HCT116 (cell line): ENCODE measurements around the gene OR1C1. TPM values are rescaled to one million over a fixed set of nuclear protein-coding genes. Genes with fewer than 3 reads are reported as not detected.

ENCODE experiments used
- ATAC-seq: fragments of 200-7000 bp; cut with Tn5 transposase; 2 replicates; pipeline ENCODE4 v1.9.1; 2020; ENCODE audit warnings: mild to moderate bottlenecking, moderate library complexity
- BruUV-seq: library from RNA; stranded (reverse); fragments of 400-500 nt; replicated peaks from 2 replicates; lab custom pipeline; 2021; lab: Mats Ljungman, UMichigan
- CTCF ChIA-PET: fragments of 300-600 bp; sonication (Branson Sonifier 250); formaldehyde crosslinking; loops from one replicate; lab custom pipeline; 2021; ENCODE audit warnings: antibody characterized with exemption; lab: Charles Lee
- POLR2A ChIA-PET: fragments of 300-600, 350-600 bp; sonication (Branson Sonifier 250); formaldehyde crosslinking; loops from one replicate; lab custom pipeline; 2021; ENCODE audit warnings: antibody characterized with exemption; lab: Charles Lee
- RAD21 ChIA-PET, 2 experiments: fragments of 300-600 bp; sonication (Branson Sonifier 250); formaldehyde crosslinking; loops; one replicate each; lab custom pipeline; 2023; ENCODE audit warnings: low total read pairs in 2 of 2; ENCODE audit not compliant: uncharacterized antibody in 2 of 2, unreplicated experiment in 2 of 2, low non-redundant PET in 1 of 2; lab: Charles Lee
- DNase-seq: peaks from one replicate; pipeline ENCODE4 v3.0.0-alpha.2; 2010; ENCODE audit warnings: low read depth, low spot score
- H2AFZ ChIP-seq: fragments of 200-600 bp; shearing (Covaris generic), sonication (generic); 2 replicates; pipeline ENCODE4 v1.6.1; 2017; ENCODE audit warnings: low read depth, mixed run types, mixed read lengths, antibody characterized with exemption, low read length; ENCODE audit not compliant: poor library complexity, severe bottlenecking
- H3K27ac ChIP-seq: 2 replicates; pipeline ENCODE4 v1.5.1; 2012; ENCODE audit warnings: low read depth, low read length
- H3K27me3 ChIP-seq: fragments of 200-600 bp; sonication (generic); 2 replicates; pipeline ENCODE4 v1.6.1; 2016; ENCODE audit warnings: mixed run types, low read length, mixed read lengths; ENCODE audit not compliant: insufficient read depth
- H3K36me3 ChIP-seq, 2 experiments: fragments of 200-500 bp in 1 of 2; fragments of 200-600 bp in 1 of 2; sonication (Bioruptor generic) in 1 of 2; sonication (generic) in 1 of 2; 2 replicates each; pipeline versions ENCODE4 v1.5.1 to v1.6.1; 2014 to 2016; ENCODE audit warnings: low read length in 2 of 2, inconsistent platforms in 1 of 2, mixed read lengths in 1 of 2, mixed run types in 1 of 2; ENCODE audit not compliant: insufficient read depth in 2 of 2, control insufficient read depth in 1 of 2
- H3K4me1 ChIP-seq, 2 experiments: fragments of 200-600 bp in 1 of 2; sonication (generic) in 1 of 2; 2 replicates each; pipeline versions ENCODE4 v1.5.1 to v1.6.1; 2012 to 2017; ENCODE audit warnings: low read length in 2 of 2, inconsistent platforms in 1 of 2, mild to moderate bottlenecking in 1 of 2, mixed read lengths in 1 of 2, mixed run types in 1 of 2, moderate library complexity in 1 of 2; ENCODE audit not compliant: insufficient read depth in 2 of 2, control insufficient read depth in 1 of 2
- H3K4me2 ChIP-seq: fragments of 200-600 bp; sonication (generic); 2 replicates; pipeline ENCODE4 v1.6.1; 2017; ENCODE audit warnings: mixed run types, low read length, mixed read lengths
- H3K4me3 ChIP-seq, 2 experiments: fragments of 200-600 bp in 1 of 2; sonication (generic) in 1 of 2; replicated peaks in 1 of 2; 2 replicates each; pipeline ENCODE4 v1.5.1; 2011 to 2016; ENCODE audit warnings: low read length in 2 of 2, control low read depth in 1 of 2, low read depth in 1 of 2, mild to moderate bottlenecking in 1 of 2, mixed read lengths in 1 of 2, mixed run types in 1 of 2
- H3K79me2 ChIP-seq: fragments of 200-600 bp; sonication (generic); 2 replicates; pipeline ENCODE4 v1.6.1; 2017; ENCODE audit warnings: mild to moderate bottlenecking, mixed run types, low read length, moderate library complexity, mixed read lengths; ENCODE audit not compliant: insufficient read depth
- H3K9ac ChIP-seq: fragments of 200-600 bp; sonication (generic); 2 replicates; pipeline ENCODE4 v1.6.1; 2016; ENCODE audit warnings: low read length, mixed read lengths
- H3K9me2 ChIP-seq: fragments of 200-600 bp; sonication (generic), shearing (Covaris generic); 2 replicates; pipeline ENCODE4 v1.6.1; 2017; ENCODE audit warnings: mixed run types, mild to moderate bottlenecking, moderate library complexity; ENCODE audit not compliant: insufficient read depth
- H3K9me3 ChIP-seq, 2 experiments: fragments of 200-500 bp in 1 of 2; fragments of 200-600 bp in 1 of 2; sonication (Bioruptor generic) in 1 of 2; sonication (generic) in 1 of 2; 2 replicates each; pipeline ENCODE4 v1.6.1; 2014 to 2017; ENCODE audit warnings: low read length in 2 of 2, mixed read lengths in 2 of 2, inconsistent platforms in 1 of 2, low read depth in 1 of 2, mild to moderate bottlenecking in 1 of 2, mixed run types in 1 of 2, moderate library complexity in 1 of 2; ENCODE audit not compliant: control insufficient read depth in 1 of 2, insufficient read depth in 1 of 2
- H4K20me1 ChIP-seq: fragments of 200-600 bp; sonication (generic), shearing (Covaris generic); 2 replicates; pipeline ENCODE4 v1.6.1; 2017; ENCODE audit warnings: mixed run types, mild to moderate bottlenecking, moderate library complexity; ENCODE audit not compliant: insufficient read depth
- CBX3 ChIP-seq: IDR thresholded peaks from 2 replicates; pipeline ENCODE4 v1.6.1; 2012; ENCODE audit warnings: low read depth
- EGR1 ChIP-seq: IDR thresholded peaks from 2 replicates; pipeline ENCODE4 v1.6.1; 2012; ENCODE audit warnings: low read depth
- FOSL1 ChIP-seq: IDR thresholded peaks from 2 replicates; pipeline ENCODE4 v1.6.1; 2012; ENCODE audit warnings: low read depth
- JUND ChIP-seq: IDR thresholded peaks from 2 replicates; pipeline ENCODE4 v1.6.1; 2012
- POLR2A ChIP-seq: IDR thresholded peaks from 2 replicates; pipeline ENCODE4 v1.7.0; 2011; ENCODE audit warnings: borderline replicate concordance; ENCODE audit not compliant: insufficient read depth, insufficient read length; ENCODE audit errors: extremely low read depth
- RAD21 ChIP-seq: IDR thresholded peaks from 2 replicates; pipeline ENCODE4 v1.6.1; 2012; ENCODE audit warnings: low read depth, mild to moderate bottlenecking
- SP1 ChIP-seq: IDR thresholded peaks from 2 replicates; pipeline ENCODE4 v1.6.1; 2012; ENCODE audit warnings: low read depth
- SRF ChIP-seq: IDR thresholded peaks from 2 replicates; pipeline ENCODE4 v1.6.1; 2012; ENCODE audit warnings: low read depth
- TCF7L2 ChIP-seq: IDR thresholded peaks from 2 replicates; pipeline ENCODE4 v1.7.0; 2011; ENCODE audit warnings: borderline replicate concordance, inconsistent platforms; ENCODE audit not compliant: insufficient read depth, insufficient read length; ENCODE audit errors: extremely low read depth
- ZNF274 ChIP-seq: fragments of 200-500 bp; sonication (Bioruptor generic); IDR thresholded peaks from 2 replicates; pipeline ENCODE4 v1.6.1; 2014; ENCODE audit warnings: mild to moderate bottlenecking, low read depth, low read length, inconsistent platforms
- intact Hi-C: fragments of 100-400 bp; cut with micrococcal nuclease; formaldehyde crosslinking; loops from 2 replicates; pipeline ENCODE4 v1.10.0; 2022
- total RNA-seq: library from RNA; stranded (reverse); gene quantifications from one replicate; pipeline ENCODE4 v1.2.1, GENCODE V29; 2021; ENCODE audit not compliant: unreplicated experiment
- TF ChIP-seq, protein P1 (sequence below): IDR thresholded peaks from 2 replicates; pipeline ENCODE4 v1.6.1; 2012
- TF ChIP-seq, protein P2 (sequence below), 3 experiments: fragments of 200-600 bp in 1 of 3; sonication (generic) in 1 of 3; IDR thresholded peaks in 2 of 3; conservative IDR thresholded peaks in 1 of 3; 2 replicates each; pipeline ENCODE4 v1.5.1; 2012 to 2017; ENCODE audit warnings: low read depth in 2 of 3, low read length in 2 of 3, antibody characterized with exemption in 1 of 3, borderline replicate concordance in 1 of 3, control low read depth in 1 of 3, mild to moderate bottlenecking in 1 of 3, mixed read lengths in 1 of 3, mixed run types in 1 of 3, moderate library complexity in 1 of 3; ENCODE audit not compliant: insufficient read depth in 1 of 3
- TF ChIP-seq, protein P3 (sequence below): IDR thresholded peaks from 2 replicates; pipeline ENCODE4 v1.6.1; 2012

OR1C1 gene
- total RNA-seq, 1 experiment from 2014 or later = not detected

DNA sequence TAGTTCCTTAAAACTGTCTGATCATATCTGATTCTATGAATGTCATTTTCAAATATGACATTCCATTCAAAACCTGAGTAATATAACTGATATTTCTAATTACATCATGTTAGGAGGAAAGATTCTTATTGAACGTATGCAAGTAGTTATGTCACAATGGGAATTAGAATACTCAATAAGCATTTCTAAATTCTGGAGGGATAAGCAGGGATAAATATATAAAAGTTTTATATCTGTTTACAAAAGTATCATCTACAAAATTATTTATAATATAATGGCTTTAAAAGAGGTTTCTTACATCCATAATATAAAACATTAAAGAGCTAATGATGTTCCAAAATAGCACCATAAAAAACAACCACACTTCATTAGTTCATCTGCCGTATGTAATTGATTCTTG lies 12.3 kb downstream of the OR1C1 start, which contains the start of gene OR14A2:
Gene OR14A2 (minus strand): TSS at position 101 of the 400 bp plus-strand sequence.
- POLR2A ChIA-PET = no interaction called here
- TF ChIP-seq FOSL1 (no peak), SRF (no peak), ZNF274 (no peak), SP1 (no peak), RAD21 (no peak)
- TF ChIP-seq, protein P1, sequence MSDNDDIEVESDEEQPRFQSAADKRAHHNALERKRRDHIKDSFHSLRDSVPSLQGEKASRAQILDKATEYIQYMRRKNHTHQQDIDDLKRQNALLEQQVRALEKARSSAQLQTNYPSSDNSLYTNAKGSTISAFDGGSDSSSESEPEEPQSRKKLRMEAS = no peak
- no peak for ATAC-seq

DNA sequence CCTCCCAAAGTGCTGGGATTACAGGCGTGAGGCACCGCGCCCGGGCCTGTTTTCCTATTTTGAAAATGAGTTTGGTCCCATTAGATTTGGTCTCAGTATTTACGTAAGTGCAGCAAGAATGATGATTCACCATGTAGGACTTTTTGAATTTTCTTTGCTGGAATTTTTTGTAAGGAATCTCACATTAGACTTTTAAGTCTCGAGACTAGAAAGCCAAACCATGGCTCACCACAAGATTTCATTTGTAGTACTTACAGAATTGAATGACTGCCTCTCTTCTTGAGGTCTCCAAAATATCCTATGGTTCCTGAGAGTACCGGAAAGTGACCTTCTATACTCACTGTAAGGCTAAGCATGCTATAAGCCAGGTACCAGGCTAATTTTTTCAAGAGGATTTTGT lies 12.7 kb downstream of the OR1C1 start:
- TF ChIP-seq, protein P2, sequence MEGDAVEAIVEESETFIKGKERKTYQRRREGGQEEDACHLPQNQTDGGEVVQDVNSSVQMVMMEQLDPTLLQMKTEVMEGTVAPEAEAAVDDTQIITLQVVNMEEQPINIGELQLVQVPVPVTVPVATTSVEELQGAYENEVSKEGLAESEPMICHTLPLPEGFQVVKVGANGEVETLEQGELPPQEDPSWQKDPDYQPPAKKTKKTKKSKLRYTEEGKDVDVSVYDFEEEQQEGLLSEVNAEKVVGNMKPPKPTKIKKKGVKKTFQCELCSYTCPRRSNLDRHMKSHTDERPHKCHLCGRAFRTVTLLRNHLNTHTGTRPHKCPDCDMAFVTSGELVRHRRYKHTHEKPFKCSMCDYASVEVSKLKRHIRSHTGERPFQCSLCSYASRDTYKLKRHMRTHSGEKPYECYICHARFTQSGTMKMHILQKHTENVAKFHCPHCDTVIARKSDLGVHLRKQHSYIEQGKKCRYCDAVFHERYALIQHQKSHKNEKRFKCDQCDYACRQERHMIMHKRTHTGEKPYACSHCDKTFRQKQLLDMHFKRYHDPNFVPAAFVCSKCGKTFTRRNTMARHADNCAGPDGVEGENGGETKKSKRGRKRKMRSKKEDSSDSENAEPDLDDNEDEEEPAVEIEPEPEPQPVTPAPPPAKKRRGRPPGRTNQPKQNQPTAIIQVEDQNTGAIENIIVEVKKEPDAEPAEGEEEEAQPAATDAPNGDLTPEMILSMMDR (IDR thresholded peaks at IDR 0.05 in 2 of 3, conservative IDR thresholded peaks at IDR 0.05 in 1 of 3; ENCODE audit: borderline replicate concordance in 1 of 3, insufficient read depth in 1 of 3, low read depth in 2 of 3, low read length in 2 of 3) = no peak
- TF ChIP-seq, protein P3, sequence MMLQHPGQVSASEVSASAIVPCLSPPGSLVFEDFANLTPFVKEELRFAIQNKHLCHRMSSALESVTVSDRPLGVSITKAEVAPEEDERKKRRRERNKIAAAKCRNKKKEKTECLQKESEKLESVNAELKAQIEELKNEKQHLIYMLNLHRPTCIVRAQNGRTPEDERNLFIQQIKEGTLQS = no peak
- TF ChIP-seq POLR2A (no peak), CBX3 (no peak), EGR1 (no peak), TCF7L2 (no peak), JUND (no peak)
- TF ChIP-seq, all 23 proteins: peak for 0
- DNase-seq = no peak
- Histone ChIP-seq H4K20me1 (no peaks in the 10 kb centered on the region), H3K27ac (no peak overlapping the region), H3K79me2 (no peaks in the 10 kb centered on the region), H3K4me3 (no peak overlapping the region), H2AFZ (no peak overlapping the region), H3K4me2 (no peak overlapping the region), H3K27me3 (no peaks in the 10 kb centered on the region), H3K4me1 (no peaks in the 10 kb centered on the region), H3K36me3 (no peaks in the 10 kb centered on the region), H3K9me2 (no peaks in the 10 kb centered on the region), H3K9me3 (peaks cover 0 to 13% of the 10 kb centered on the region in 2 experiments; a peak in 2 of 4 replicates), H3K9ac (no peak overlapping the region)
- ChIA-PET CTCF (no interaction called here), RAD21 (no interaction called here), POLR2A (no interaction called here)
- ATAC-seq = no peak
- intact Hi-C loops = no loop called here
- no TSS peak for BruUV-seq

More for the DNA sequence above, 12.3 kb downstream of the OR1C1 start, which contains the start of gene OR14A2:
- ChIA-PET RAD21 (no interaction called here), CTCF (no interaction called here)
- H3K9me2 ChIP-seq = no peaks in the 10 kb centered on the region
- H3K27ac ChIP-seq = no peak within 1 kb of the TSS
- BruUV-seq = no TSS peak
- intact Hi-C loops = no loop called here
- no peak within 1 kb of the TSS for H2AFZ ChIP-seq
- H3K9me3 ChIP-seq = peaks cover 0 to 13% of the 10 kb centered on the region in 2 experiments; a peak in 2 of 4 replicates
- no peak within 1 kb of the TSS for H3K4me3 ChIP-seq
- no peak within 1 kb of the TSS for H3K4me2 ChIP-seq
- H4K20me1 ChIP-seq = no peaks in the 10 kb centered on the region
- H3K27me3 ChIP-seq = no peaks in the 10 kb centered on the region
- DNase-seq = no peak
- no peaks in the 10 kb centered on the region for H3K79me2 ChIP-seq
- no peaks in the 10 kb centered on the region for H3K36me3 ChIP-seq
- no peaks in the 10 kb centered on the region for H3K4me1 ChIP-seq
- H3K9ac ChIP-seq = no peak within 1 kb of the TSS
